ENCODE data around the gene SLC5A8. TPM values are rescaled to one million over a fixed set of nuclear protein-coding genes. Genes with fewer than 3 reads are reported as not detected.

Gene SLC5A8, protein sequence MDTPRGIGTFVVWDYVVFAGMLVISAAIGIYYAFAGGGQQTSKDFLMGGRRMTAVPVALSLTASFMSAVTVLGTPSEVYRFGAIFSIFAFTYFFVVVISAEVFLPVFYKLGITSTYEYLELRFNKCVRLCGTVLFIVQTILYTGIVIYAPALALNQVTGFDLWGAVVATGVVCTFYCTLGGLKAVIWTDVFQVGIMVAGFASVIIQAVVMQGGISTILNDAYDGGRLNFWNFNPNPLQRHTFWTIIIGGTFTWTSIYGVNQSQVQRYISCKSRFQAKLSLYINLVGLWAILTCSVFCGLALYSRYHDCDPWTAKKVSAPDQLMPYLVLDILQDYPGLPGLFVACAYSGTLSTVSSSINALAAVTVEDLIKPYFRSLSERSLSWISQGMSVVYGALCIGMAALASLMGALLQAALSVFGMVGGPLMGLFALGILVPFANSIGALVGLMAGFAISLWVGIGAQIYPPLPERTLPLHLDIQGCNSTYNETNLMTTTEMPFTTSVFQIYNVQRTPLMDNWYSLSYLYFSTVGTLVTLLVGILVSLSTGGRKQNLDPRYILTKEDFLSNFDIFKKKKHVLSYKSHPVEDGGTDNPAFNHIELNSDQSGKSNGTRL
- total RNA-seq, result not detected in 2 replicates

DNA sequence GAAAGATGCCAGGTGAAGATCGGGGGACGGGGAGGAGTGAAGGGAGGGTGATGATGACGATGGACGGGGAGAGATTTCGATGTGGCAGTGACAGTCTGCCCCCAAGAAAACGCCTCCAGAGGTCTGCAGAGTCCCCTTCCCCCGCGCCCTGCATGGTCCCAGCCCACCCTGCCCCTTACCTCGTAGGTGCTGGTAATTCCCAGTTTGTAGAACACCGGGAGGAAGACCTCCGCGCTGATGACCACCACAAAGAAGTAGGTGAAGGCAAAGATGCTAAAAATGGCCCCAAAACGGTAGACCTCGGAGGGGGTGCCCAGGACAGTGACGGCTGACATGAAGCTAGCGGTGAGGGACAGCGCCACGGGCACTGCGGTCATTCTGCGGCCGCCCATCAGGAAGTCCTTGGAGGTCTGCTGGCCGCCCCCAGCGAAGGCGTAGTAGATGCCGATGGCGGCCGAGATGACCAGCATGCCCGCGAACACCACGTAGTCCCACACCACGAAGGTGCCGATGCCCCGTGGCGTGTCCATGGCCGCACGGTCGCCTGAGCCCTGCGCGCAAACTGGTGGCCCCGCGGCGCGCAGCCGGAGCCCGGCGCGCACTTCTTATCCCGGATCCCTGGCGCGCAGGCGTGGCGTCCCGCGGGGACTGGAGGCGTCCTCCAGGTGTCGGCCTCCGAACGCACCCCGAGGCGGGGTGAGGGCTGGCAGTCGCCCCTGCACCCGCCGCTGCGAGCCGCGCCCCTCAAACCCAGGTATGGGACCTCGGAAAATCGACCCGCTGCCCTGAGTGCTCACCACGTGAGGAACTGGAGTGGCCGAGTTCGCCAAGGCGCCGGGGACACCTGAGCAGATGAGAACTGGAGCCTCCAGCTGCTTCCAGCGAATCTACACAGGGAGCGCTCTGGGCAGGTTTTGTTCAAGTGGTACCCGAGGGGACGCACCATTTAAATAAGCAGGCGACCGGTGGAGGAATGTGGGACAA, at the start of gene SLC5A8:
Gene SLC5A8, minus strand, starts transcription at position 920 of the 984 bp plus-strand sequence. Its CDS starts 390 bp downstream, at position 530.

Other genes with a start within 250 kb of the SLC5A8 start
- 14.9 and 19.6 TPM in 2 replicates for gene UTP20, start 69.9 kb upstream of the SLC5A8 start, total RNA-seq
- 180 and 207 TPM in 2 replicates for gene ARL1, start 197.5 kb upstream of the SLC5A8 start, total RNA-seq